Immature natural killer cell (primary cell): ENCODE data around the gene OSBPL2. TPM values are rescaled to one million over a fixed set of nuclear protein-coding genes. Genes with fewer than 3 reads are reported as not detected.

Experiments
- DNase-seq, 3 donors: peaks; one replicate each; pipeline ENCODE4 v3.0.0; 2022; ENCODE audit warnings: mixed read lengths in 1 of 3
- H3K27ac Mint-ChIP-seq, 6 donors: one replicate each; pipeline ENCODE4 v1.8.0; 2020; ENCODE audit warnings: mixed read lengths in 6 of 6, mild to moderate bottlenecking in 5 of 6, inconsistent platforms in 4 of 6, moderate library complexity in 3 of 6
- H3K27me3 Mint-ChIP-seq, 3 donors: one replicate each; pipeline ENCODE4 v1.8.0; 2020 to 2021; ENCODE audit warnings: low read depth in 3 of 3, mild to moderate bottlenecking in 3 of 3, mixed read lengths in 3 of 3, moderate library complexity in 3 of 3, inconsistent platforms in 1 of 3
- H3K36me3 Mint-ChIP-seq, 3 donors: one replicate each; pipeline ENCODE4 v1.8.0; 2020; ENCODE audit warnings: mixed read lengths in 3 of 3, inconsistent platforms in 2 of 3, mild to moderate bottlenecking in 2 of 3
- H3K4me1 Mint-ChIP-seq, 2 donors: one replicate each; pipeline ENCODE4 v1.8.0; 2020; ENCODE audit warnings: inconsistent platforms in 2 of 2, mild to moderate bottlenecking in 2 of 2, mixed read lengths in 2 of 2, moderate library complexity in 1 of 2
- H3K4me3 Mint-ChIP-seq, 5 donors: one replicate each; pipeline ENCODE4 v1.8.0; 2020; ENCODE audit warnings: mild to moderate bottlenecking in 5 of 5, mixed read lengths in 5 of 5, inconsistent platforms in 3 of 5, moderate library complexity in 3 of 5
- H3K9me3 Mint-ChIP-seq, 6 donors: one replicate each; pipeline ENCODE4 v1.8.0; 2020; ENCODE audit warnings: mild to moderate bottlenecking in 6 of 6, mixed read lengths in 6 of 6, inconsistent platforms in 4 of 6, moderate library complexity in 3 of 6
- polyA plus RNA-seq, 3 donors: library from polyadenylated mRNA; unstranded; fragments of 300-500 nt; fragmentation: Illumina TruSeq; gene quantifications; one replicate each; pipeline ENCODE4 v1.2.3, GENCODE V29; 2021

The OSBPL2 gene
- polyA plus RNA-seq, 3 donors from 2014 or later = 17.9 to 45.2 (median 24.5) TPM

DNA sequence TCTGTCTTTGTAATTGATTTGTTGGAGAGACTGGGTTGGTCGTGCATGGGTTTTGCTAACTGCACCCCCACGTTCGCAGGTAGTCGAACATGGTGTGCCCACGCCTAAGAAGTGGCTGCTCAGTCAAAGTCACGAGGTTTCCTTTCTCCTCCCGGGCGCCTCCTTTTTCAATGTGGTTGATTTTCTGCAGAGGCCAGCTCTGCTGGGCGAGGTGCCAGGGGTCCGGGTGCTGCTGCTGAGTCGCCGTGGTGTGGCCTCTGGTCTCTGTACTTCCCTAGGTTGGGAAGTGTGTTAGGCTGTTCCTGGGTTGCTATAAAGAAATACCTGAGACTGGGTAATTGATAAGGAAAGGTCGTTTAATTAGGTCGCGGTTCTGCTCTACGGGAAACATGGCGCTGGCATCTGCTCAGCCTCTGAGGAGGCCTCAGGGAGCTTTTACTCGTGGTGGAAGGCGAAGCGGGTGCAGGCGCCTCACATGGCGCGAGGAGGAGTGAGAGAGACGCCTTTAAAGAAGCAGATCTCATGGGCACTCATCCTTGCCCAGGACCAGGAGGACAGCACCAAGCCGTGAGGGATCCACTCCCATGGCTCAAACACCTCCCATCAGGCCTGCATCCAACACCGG, 14.1 kb downstream of the OSBPL2 start:
- DNase-seq = no peak
- peaks cover 52 to 54% of the 10 kb centered on the region in 2 donors for H3K4me1 Mint-ChIP-seq
- no peaks in the 10 kb centered on the region for H3K9me3 Mint-ChIP-seq
- peaks cover 0 to 12% (median 4%) of the 10 kb centered on the region in 3 donors for H3K36me3 Mint-ChIP-seq
- no peak overlapping the region for H3K4me3 Mint-ChIP-seq
- peak overlapping the region in 3 of 6 donors; percentile 20 to 78 (median 59) for H3K27ac Mint-ChIP-seq
- H3K27me3 Mint-ChIP-seq = peaks cover 0 to 3% (median 2%) of the 10 kb centered on the region in 3 donors

DNA sequence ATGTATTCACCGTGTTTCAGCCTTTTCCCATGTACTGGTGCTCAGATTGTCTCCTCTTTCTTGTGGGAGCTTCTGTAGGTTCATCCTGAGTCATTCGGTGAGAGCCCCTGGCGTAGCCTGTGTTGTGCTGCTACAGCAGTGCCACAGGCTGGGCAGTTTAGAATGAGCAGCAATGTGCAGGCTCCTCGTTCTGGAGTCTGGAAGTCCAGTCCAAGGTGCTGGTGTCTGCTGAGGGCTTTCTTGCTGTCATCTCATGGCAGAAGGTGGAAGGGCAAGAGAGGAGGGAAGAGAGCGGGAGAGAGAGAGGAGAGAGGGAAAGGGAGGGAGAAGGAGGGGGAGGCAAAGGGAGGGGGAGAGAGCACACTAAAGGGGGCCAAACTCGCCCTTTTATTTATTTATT, 15.1 kb downstream of the OSBPL2 start:
- Mint-ChIP-seq H3K36me3 (peaks cover 0 to 12% (median 4%) of the 10 kb centered on the region in 3 donors), H3K27me3 (peaks cover 0 to 3% (median 2%) of the 10 kb centered on the region in 3 donors), H3K9me3 (no peaks in the 10 kb centered on the region), H3K27ac (no peak overlapping the region), H3K4me1 (peaks cover 49 to 51% of the 10 kb centered on the region in 2 donors), H3K4me3 (no peak overlapping the region)
- no peak for DNase-seq

- peaks cover 0 to 12% (median 4%) of the 10 kb centered on the region in 3 donors for H3K36me3 Mint-ChIP-seq
- DNase-seq = no peak
- H3K4me3 Mint-ChIP-seq = no peak overlapping the region
- no peaks in the 10 kb centered on the region for H3K9me3 Mint-ChIP-seq
- H3K4me1 Mint-ChIP-seq = peaks cover 47 to 53% of the 10 kb centered on the region in 2 donors
- H3K27me3 Mint-ChIP-seq = peaks cover 0 to 3% (median 2%) of the 10 kb centered on the region in 3 donors
- H3K27ac Mint-ChIP-seq = no peak overlapping the region
Observed at GRCh38 chr20:62254021-62254724, 15.9 kb downstream of the OSBPL2 start.

DNA sequence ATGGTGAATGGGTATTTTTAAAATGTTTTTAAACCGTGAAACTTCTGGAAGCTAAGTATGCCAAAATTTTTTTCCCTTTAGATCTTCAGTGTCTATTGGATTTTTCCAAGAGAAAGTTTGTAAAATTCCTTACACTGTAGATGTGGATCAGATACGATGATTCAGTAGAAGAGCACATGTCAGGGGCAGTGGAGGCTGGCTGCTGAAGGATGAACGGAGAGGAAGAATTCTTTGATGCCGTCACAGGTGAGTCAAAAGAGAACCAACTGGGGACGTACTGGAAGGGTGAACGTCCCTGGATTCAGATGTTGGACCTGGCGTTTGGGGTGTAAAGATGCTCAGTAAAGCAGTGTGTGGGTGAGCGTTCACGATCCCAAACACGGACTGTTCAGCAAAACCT, 17.7 kb downstream of the OSBPL2 start:
- H3K9me3 Mint-ChIP-seq = no peaks in the 10 kb centered on the region
- peaks cover 4 to 12% (median 4%) of the 10 kb centered on the region in 3 donors for H3K36me3 Mint-ChIP-seq
- H3K27me3 Mint-ChIP-seq = peaks cover 0 to 3% (median 2%) of the 10 kb centered on the region in 3 donors
- no peak overlapping the region for H3K27ac Mint-ChIP-seq
- peaks cover 36 to 50% of the 10 kb centered on the region in 2 donors for H3K4me1 Mint-ChIP-seq
- H3K4me3 Mint-ChIP-seq = no peak overlapping the region
- no peak for DNase-seq

DNA sequence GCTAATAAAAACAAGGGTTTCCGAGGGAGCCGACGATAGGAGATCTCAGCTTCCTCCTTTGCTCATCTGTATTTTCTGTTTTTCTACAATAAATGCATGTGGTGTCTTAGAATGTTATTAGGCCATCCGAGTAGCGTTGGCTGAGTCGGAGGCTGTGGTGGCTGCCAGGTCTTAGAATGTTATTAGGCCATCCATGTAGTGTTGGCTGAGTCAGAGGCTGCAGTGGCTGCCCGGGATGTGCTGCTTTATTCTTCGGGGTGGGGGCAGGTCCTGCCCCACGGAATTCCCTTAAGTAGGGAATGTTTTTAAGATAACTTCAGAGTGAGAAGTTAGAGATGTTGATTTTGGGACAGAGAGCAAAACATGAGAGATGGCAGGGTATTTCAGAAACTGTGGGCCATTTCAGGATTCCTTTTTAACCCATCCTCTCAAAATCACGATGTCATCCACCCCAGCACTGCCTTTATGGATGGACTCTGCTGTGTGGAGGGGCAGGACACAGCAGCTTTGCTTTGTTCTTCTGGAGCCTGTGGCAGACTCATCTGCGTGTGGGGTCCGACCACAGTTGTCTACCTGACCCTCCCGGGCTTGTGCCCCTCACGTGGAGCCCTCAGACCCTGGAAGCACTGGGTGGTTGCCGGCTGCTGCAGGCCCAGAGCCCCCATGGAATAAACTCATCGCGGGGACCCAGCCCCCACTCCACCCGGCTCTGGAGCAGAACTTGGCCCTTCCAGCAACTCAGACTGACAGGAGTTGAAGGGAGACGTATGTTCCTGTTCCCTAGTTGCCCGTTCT, 20.4 kb downstream of the OSBPL2 start:
- H3K27me3 Mint-ChIP-seq = peaks cover 0 to 5% (median 2%) of the 10 kb centered on the region in 3 donors
- no peak overlapping the region for H3K4me3 Mint-ChIP-seq
- peaks cover 16 to 34% of the 10 kb centered on the region in 2 donors for H3K4me1 Mint-ChIP-seq
- H3K9me3 Mint-ChIP-seq = no peaks in the 10 kb centered on the region
- no peak for DNase-seq
- H3K27ac Mint-ChIP-seq = peak overlapping the region in 1 of 6 donors; percentile 50
- peaks cover 0 to 14% (median 4%) of the 10 kb centered on the region in 3 donors for H3K36me3 Mint-ChIP-seq

- H3K4me1 Mint-ChIP-seq = peaks cover 13 to 31% of the 10 kb centered on the region in 2 donors
- H3K27ac Mint-ChIP-seq = no peak overlapping the region
- H3K4me3 Mint-ChIP-seq = no peak overlapping the region
- H3K36me3 Mint-ChIP-seq = peaks cover 0 to 14% (median 4%) of the 10 kb centered on the region in 3 donors
- no peak for DNase-seq
- no peaks in the 10 kb centered on the region for H3K9me3 Mint-ChIP-seq
- H3K27me3 Mint-ChIP-seq = peaks cover 0 to 6% (median under 1%) of the 10 kb centered on the region in 3 donors
Observed at GRCh38 chr20:62259294-62259565, 20.9 kb downstream of the OSBPL2 start.

DNA sequence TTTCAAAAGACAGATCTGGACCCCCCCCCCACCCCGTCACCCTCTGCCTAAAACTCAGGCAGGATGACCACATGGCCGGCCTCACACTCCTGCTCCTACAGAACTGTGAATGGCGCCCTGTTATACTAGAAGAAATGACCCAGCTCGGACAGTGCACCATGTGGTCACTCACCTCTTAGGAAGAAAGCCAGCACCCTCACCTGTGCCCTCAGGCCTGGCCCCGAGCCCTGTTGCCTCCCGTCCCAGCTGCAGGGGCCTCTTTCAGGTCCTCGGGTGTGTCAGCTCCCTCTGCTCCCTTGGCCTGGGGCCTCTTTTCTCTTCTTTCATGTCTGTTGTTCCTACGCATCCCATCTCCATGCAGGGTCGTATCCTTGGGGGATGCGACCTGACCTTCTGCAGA, 23.7 kb downstream of the OSBPL2 start:
- no peak for DNase-seq
- Mint-ChIP-seq H3K27me3 (peaks cover 0 to 2% (median 0%) of the 10 kb centered on the region in 3 donors), H3K27ac (no peak overlapping the region), H3K9me3 (no peaks in the 10 kb centered on the region), H3K4me3 (no peak overlapping the region), H3K4me1 (peaks cover 3 to 11% of the 10 kb centered on the region in 2 donors), H3K36me3 (peaks cover 10 to 21% (median 14%) of the 10 kb centered on the region in 3 donors)

DNA sequence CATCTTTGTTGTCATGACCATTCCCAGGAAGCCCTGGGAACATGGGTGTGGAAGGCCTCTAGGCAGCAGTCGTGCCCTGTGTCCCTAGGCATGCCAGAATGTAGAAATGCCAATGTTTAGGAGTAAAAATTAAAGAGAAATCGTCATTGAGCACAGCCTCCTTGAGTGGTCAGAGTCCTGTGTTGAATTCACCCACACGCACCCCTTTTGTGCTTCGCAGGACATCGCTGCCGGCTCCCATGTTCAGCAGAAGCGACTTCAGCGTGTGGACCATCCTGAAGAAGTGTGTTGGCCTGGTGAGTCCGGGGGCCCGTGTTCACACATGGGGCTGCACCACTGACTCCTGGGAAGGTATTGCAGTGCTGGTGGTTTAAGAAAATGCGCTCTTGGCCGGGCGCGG, 25.1 kb downstream of the OSBPL2 start:
- no peak for DNase-seq
- H3K27ac Mint-ChIP-seq = no peak overlapping the region
- H3K4me1 Mint-ChIP-seq = peaks cover 3 to 9% of the 10 kb centered on the region in 2 donors
- peaks cover 10 to 21% (median 14%) of the 10 kb centered on the region in 3 donors for H3K36me3 Mint-ChIP-seq
- no peak overlapping the region for H3K4me3 Mint-ChIP-seq
- H3K9me3 Mint-ChIP-seq = no peaks in the 10 kb centered on the region
- H3K27me3 Mint-ChIP-seq = peaks cover 0 to 2% (median 0%) of the 10 kb centered on the region in 3 donors

GRCh38 chr20:62265365-62265764, 27.0 kb downstream of the OSBPL2 start:
- H3K9me3 Mint-ChIP-seq = no peaks in the 10 kb centered on the region
- H3K4me1 Mint-ChIP-seq = peaks cover 0 to 3% of the 10 kb centered on the region in 2 donors
- peaks cover 0 to 2% (median 0%) of the 10 kb centered on the region in 3 donors for H3K27me3 Mint-ChIP-seq
- H3K4me3 Mint-ChIP-seq = no peak overlapping the region
- DNase-seq = no peak
- peaks cover 10 to 21% (median 12%) of the 10 kb centered on the region in 3 donors for H3K36me3 Mint-ChIP-seq
- peak overlapping the region in 3 of 6 donors; percentile 39 to 53 (median 39) for H3K27ac Mint-ChIP-seq

- no peak for DNase-seq
- no peak overlapping the region for H3K27ac Mint-ChIP-seq
- H3K4me3 Mint-ChIP-seq = no peak overlapping the region
- peaks cover 10 to 21% (median 10%) of the 10 kb centered on the region in 3 donors for H3K36me3 Mint-ChIP-seq
- H3K9me3 Mint-ChIP-seq = no peaks in the 10 kb centered on the region
- peaks cover 0 to 3% of the 10 kb centered on the region in 2 donors for H3K4me1 Mint-ChIP-seq
- peaks cover 0 to 2% (median 0%) of the 10 kb centered on the region in 3 donors for H3K27me3 Mint-ChIP-seq
Observed at GRCh38 chr20:62266340-62266739, 28.0 kb downstream of the OSBPL2 start.

DNA sequence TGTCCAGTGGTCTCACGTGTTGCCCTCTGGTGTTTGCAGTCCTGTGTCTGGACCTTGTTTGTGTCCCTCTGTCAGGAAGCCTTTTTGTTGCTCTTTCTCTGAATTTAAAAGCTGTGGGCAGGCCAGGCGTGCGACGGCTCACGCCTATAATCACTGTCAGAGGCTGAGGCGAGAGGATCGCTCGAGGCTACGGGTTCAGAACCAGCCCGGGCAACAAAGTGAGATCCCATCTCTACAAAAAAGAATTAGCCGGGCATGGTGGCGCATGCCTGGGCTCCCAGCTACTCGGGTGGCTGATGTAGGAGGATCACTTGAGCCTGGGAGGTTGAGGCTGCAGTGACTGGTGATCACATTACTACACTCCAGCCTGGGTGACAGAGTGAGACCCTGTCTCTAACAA, 28.5 kb downstream of the OSBPL2 start:
- Mint-ChIP-seq H3K4me3 (no peak overlapping the region), H3K27ac (peak overlapping the region in 1 of 6 donors; percentile 7), H3K27me3 (peaks cover 0 to 2% (median 0%) of the 10 kb centered on the region in 3 donors), H3K9me3 (no peaks in the 10 kb centered on the region), H3K4me1 (peaks cover 0 to 3% of the 10 kb centered on the region in 2 donors), H3K36me3 (peaks cover 10 to 21% (median 10%) of the 10 kb centered on the region in 3 donors)
- no peak for DNase-seq

DNA sequence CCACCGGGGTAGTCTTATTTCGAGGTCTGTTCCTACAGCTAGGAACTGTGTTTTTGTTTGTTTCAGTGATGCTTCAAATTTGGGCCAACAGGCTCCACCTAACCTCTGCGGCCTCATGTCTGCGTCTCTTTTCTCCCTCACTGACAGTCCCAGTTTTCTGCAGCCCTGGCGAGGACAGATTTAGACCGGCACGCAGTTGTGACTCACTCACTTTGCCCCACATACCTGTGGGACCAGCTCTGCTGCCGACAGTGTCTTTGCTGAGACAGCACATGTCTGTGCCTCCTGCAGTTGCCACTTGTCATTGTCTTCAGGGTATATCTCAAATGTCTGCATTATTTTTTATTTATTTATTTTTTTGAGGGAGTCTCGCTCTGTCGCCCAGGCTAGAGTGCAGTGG, 29.2 kb downstream of the OSBPL2 start:
- no peak overlapping the region for H3K4me3 Mint-ChIP-seq
- H3K27me3 Mint-ChIP-seq = peaks cover 0 to 2% (median 0%) of the 10 kb centered on the region in 3 donors
- DNase-seq = no peak
- H3K36me3 Mint-ChIP-seq = peaks cover 10 to 18% (median 10%) of the 10 kb centered on the region in 3 donors
- H3K27ac Mint-ChIP-seq = peak overlapping the region in 2 of 6 donors; percentile 18 to 49
- H3K9me3 Mint-ChIP-seq = no peaks in the 10 kb centered on the region
- peaks cover 0 to 3% of the 10 kb centered on the region in 2 donors for H3K4me1 Mint-ChIP-seq

DNA sequence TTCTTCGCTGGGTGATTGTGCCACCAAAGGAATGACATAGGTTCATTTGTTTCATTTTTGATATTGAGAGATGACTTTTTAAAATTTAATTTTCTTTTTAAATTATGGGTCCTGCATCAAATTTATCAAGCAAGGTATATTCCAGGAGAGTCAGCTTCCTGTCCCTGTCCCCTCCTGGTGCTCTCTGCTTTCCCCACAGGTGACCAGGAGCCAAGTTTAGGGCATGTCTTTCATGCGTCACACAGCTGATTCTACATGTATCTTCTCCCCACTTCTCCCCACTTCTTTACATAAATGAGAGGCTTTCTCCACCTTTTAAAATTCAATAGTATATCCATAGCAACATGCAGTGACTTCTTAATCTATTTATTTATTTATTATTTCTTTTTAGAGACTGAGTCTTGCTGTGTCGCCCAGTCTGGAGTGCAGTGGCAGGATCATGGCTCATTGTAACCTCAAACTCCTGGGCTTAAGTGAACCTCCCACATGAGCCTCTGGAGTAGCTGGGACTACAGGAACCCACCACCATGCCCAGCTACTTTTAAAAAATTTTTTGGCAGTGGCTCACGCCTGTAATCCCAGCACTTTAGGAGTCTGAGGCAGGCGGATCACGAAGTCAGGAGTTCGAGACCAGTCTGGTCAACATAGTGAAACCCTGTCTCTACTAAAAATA, 30.0 kb downstream of the OSBPL2 start:
- no peak for DNase-seq
- no peaks in the 10 kb centered on the region for H3K9me3 Mint-ChIP-seq
- H3K27me3 Mint-ChIP-seq = peaks cover 0 to 2% (median 0%) of the 10 kb centered on the region in 3 donors
- H3K27ac Mint-ChIP-seq = peak overlapping the region in 1 of 6 donors; percentile 71
- H3K36me3 Mint-ChIP-seq = peaks cover 10 to 20% (median 10%) of the 10 kb centered on the region in 3 donors
- peaks cover 0 to 3% of the 10 kb centered on the region in 2 donors for H3K4me1 Mint-ChIP-seq
- no peak overlapping the region for H3K4me3 Mint-ChIP-seq
